Testis (tissue), 3 donors: ENCODE results near the gene WDR4. TPM values are rescaled to one million over a fixed set of nuclear protein-coding genes. Genes with fewer than 3 reads are reported as not detected.
"Not testable (repeated sequence)": the region's sequence is repeated elsewhere in the genome, so short reads cannot be mapped to it uniquely, and the experiment has no call there.

Experiments used
- DNase-seq: peaks from one replicate; pipeline ENCODE4 v3.0.0-alpha.2; 2019
- H3K27ac ChIP-seq, 2 donors: fragments of 200-600 bp; sonication (generic); one replicate each; pipeline ENCODE4 v1.5.1; 2019
- H3K27me3 ChIP-seq: fragments of 200-600 bp; sonication (generic); one replicate; pipeline ENCODE4 v1.5.1; 2019
- H3K36me3 ChIP-seq: fragments of 200-600 bp; sonication (generic); one replicate; pipeline ENCODE4 v1.5.1; 2017; ENCODE audit warnings: low read depth; ENCODE audit errors: missing control alignments
- H3K4me1 ChIP-seq: fragments of 200-600 bp; sonication (generic); one replicate; pipeline ENCODE4 v1.5.1; 2019
- H3K4me3 ChIP-seq, 2 donors: fragments of 200-600 bp; sonication (generic); one replicate each; pipeline ENCODE4 v1.5.1; 2017 to 2019
- H3K9me3 ChIP-seq: fragments of 200-600 bp; sonication (generic); one replicate; pipeline ENCODE4 v1.5.1; 2017
- CTCF ChIP-seq, 3 experiments: fragments of 450-650 bp in 2 of 3; fragments of 200-600 bp in 1 of 3; sonication (generic) in 1 of 3; IDR thresholded peaks; one replicate each; pipeline ENCODE4 v1.5.1; 2016 to 2019; ENCODE audit warnings: antibody characterized with exemption in 3 of 3, mild to moderate bottlenecking in 2 of 3, moderate library complexity in 1 of 3
- POLR2A ChIP-seq: fragments of 450-650 bp; IDR thresholded peaks from one replicate; pipeline ENCODE4 v1.6.1; 2017; ENCODE audit warnings: antibody characterized with exemption, mild to moderate bottlenecking, moderate library complexity
- WGBS, 2 donors: methylation state at CpG; one replicate each; pipeline ENCODE4 v1.1.5; 2018; 5-methylcytosine and 5-hydroxymethylcytosine counted together
- intact Hi-C: fragments of 100-400 bp; cut with DNase I; formaldehyde crosslinking; loops from one replicate; pipeline ENCODE4 v1.15.1; 2023; ENCODE audit warnings: low total_unique reads
- polyA plus RNA-seq: library from polyadenylated mRNA; stranded (reverse); fragments of 350-450 nt; fragmentation: Illumina TruSeq; extraction: RNeasy Lipid Tissue Mini Kit (QIAGEN cat#74804); gene quantifications from one replicate; pipeline ENCODE4 v1.2.3, GENCODE V29; 2014; ENCODE audit warnings: low read depth, low replicate concordance; ENCODE audit not compliant: insufficient read depth
- total RNA-seq, 2 donors: library from RNA; depleted of rRNA; stranded (reverse); fragments of >200 nt; gene quantifications; one replicate each; pipeline ENCODE4 v1.2.3, GENCODE V29; 2016

WDR4 gene
- total and polyA plus RNA-seq, 3 donors from 2014 or later = 14.2 to 24.9 (median 24.8) TPM

GRCh38 chr21:42815217-42815616, 64.1 kb downstream of the WDR4 start:
- Histone ChIP-seq H3K9me3 (no peaks in the 10 kb centered on the region), H3K27ac (no peak overlapping the region), H3K27me3 (no peaks in the 10 kb centered on the region), H3K4me1 (no peaks in the 10 kb centered on the region), H3K36me3 (no peaks in the 10 kb centered on the region), H3K4me3 (no peak overlapping the region)
- intact Hi-C loops = loop anchor here (10.0 kb wide), 1 partner anchor 160 kb away; the partner anchor contains the start of gene PDE9A
- no peak for DNase-seq
- no peak for TF ChIP-seq POLR2A
- WGBS, 2 donors = 80 to 100% methylated on average over 1 of the region's 1 CpG

- intact Hi-C loops = loop anchor here (10.0 kb wide), 1 partner anchor 158 kb away; the partner anchor contains the start of gene PDE9A
- H3K36me3 ChIP-seq, H3K27me3 ChIP-seq, H3K27ac ChIP-seq, H3K4me3 ChIP-seq, DNase-seq, H3K4me1 ChIP-seq, H3K9me3 ChIP-seq: not testable (repeated sequence)
- 73 to 81% methylated on average over 5 of the region's 5 CpGs for WGBS, 2 donors
These were observed 66.7 kb downstream of the WDR4 start for GRCh38 chr21:42812528-42813241.

- Histone ChIP-seq H3K4me1 (no peaks in the 10 kb centered on the region), H3K36me3 (no peaks in the 10 kb centered on the region), H3K4me3 (no peak overlapping the region), H3K9me3 (no peaks in the 10 kb centered on the region), H3K27me3 (no peaks in the 10 kb centered on the region), H3K27ac (no peak overlapping the region)
- no peak for DNase-seq
- intact Hi-C loops = loop anchor here (10.0 kb wide), 1 partner anchor 157 kb away; the partner anchor contains the start of gene PDE9A
- 78 to 87% methylated on average over 6 of the region's 6 CpGs for WGBS, 2 donors
- TF ChIP-seq CTCF (IDR thresholded peaks at IDR 0.05) (no peak), POLR2A (no peak)
These were observed 67.4 kb downstream of the WDR4 start for GRCh38 chr21:42811960-42812359.

- no peaks in the 10 kb centered on the region for H3K27me3 ChIP-seq
- no peak overlapping the region for H3K4me3 ChIP-seq
- 67 to 78% methylated on average over 18 of the region's 18 CpGs for WGBS, 2 donors
- DNase-seq = no peak
- TF ChIP-seq CTCF (IDR thresholded peaks at IDR 0.05) (no peak), POLR2A (no peak)
- no peaks in the 10 kb centered on the region for H3K4me1 ChIP-seq
- intact Hi-C loops = loop anchor here (10.0 kb wide), 1 partner anchor 155 kb away; the partner anchor contains the start of gene PDE9A
- H3K36me3 ChIP-seq = no peaks in the 10 kb centered on the region
- no peaks in the 10 kb centered on the region for H3K9me3 ChIP-seq
- no peak overlapping the region for H3K27ac ChIP-seq
These were observed 69.5 kb downstream of the WDR4 start for GRCh38 chr21:42809577-42810475.

GRCh38 chr21:42809171-42809570, 70.2 kb downstream of the WDR4 start:
- H3K27me3 ChIP-seq = no peaks in the 10 kb centered on the region
- no peak for TF ChIP-seq POLR2A
- TF ChIP-seq CTCF (IDR thresholded peaks at IDR 0.05) = no peak
- H3K27ac ChIP-seq = no peak overlapping the region
- H3K4me3 ChIP-seq = no peak overlapping the region
- 72 to 77% methylated on average over 7 of the region's 7 CpGs for WGBS, 2 donors
- intact Hi-C loops = no loop called here
- H3K4me1 ChIP-seq = no peaks in the 10 kb centered on the region
- no peak for DNase-seq
- H3K9me3 ChIP-seq = no peaks in the 10 kb centered on the region
- no peaks in the 10 kb centered on the region for H3K36me3 ChIP-seq
